Smooth muscle cell (in vitro differentiated cells): ENCODE data around the gene RAB13. TPM values are rescaled to one million over a fixed set of nuclear protein-coding genes. Genes with fewer than 3 reads are reported as not detected.

Experiments
- DNase-seq: peaks from one replicate; lab custom pipeline; 2025; ENCODE audit not compliant: unreplicated experiment; lab: John Stamatoyannopoulos, UW
- H2AFZ ChIP-seq: fragments of 200-600 bp; sonication (generic); 2 replicates; pipeline ENCODE4 v1.6.0; 2016; ENCODE audit warnings: antibody characterized with exemption, low read depth, mild to moderate bottlenecking
- H3F3A ChIP-seq: fragments of 200-600 bp; sonication (generic); 2 replicates; pipeline ENCODE4 v1.6.0; 2017; ENCODE audit warnings: antibody characterized with exemption, low read depth
- H3K27ac ChIP-seq: fragments of 200-600 bp; sonication (generic); 2 replicates; pipeline ENCODE4 v1.5.1; 2016; ENCODE audit warnings: low read depth, mild to moderate bottlenecking
- H3K27me3 ChIP-seq: fragments of 200-600 bp; sonication (generic); 2 replicates; pipeline ENCODE4 v1.6.1; 2016; ENCODE audit warnings: low read depth, mild to moderate bottlenecking
- H3K36me3 ChIP-seq: fragments of 200-600 bp; sonication (generic); 2 replicates; pipeline ENCODE4 v1.5.1; 2016; ENCODE audit warnings: low read depth
- H3K4me1 ChIP-seq: fragments of 200-600 bp; sonication (generic); 2 replicates; pipeline ENCODE4 v1.5.1; 2016; ENCODE audit warnings: low read depth
- H3K4me2 ChIP-seq: fragments of 200-600 bp; sonication (generic); 2 replicates; pipeline ENCODE4 v1.6.0; 2016; ENCODE audit warnings: mild to moderate bottlenecking
- H3K4me3 ChIP-seq: fragments of 200-600 bp; sonication (generic); 2 replicates; pipeline ENCODE4 v1.5.1; 2016; ENCODE audit warnings: mild to moderate bottlenecking
- H3K79me2 ChIP-seq: fragments of 200-600 bp; sonication (generic); 2 replicates; pipeline ENCODE4 v1.6.0; 2016; ENCODE audit warnings: low read depth, mild to moderate bottlenecking
- H3K9ac ChIP-seq: fragments of 200-600 bp; sonication (generic); 2 replicates; pipeline ENCODE4 v1.6.0; 2016; ENCODE audit warnings: low read depth
- H3K9me3 ChIP-seq: fragments of 200-600 bp; sonication (generic); replicated peaks from 2 replicates; pipeline ENCODE4 v1.5.1; 2016; ENCODE audit warnings: low read depth
- H4K20me1 ChIP-seq: fragments of 200-600 bp; sonication (generic); 2 replicates; pipeline ENCODE4 v1.6.0; 2016; ENCODE audit warnings: low read depth
- CTCF ChIP-seq: fragments of 200-600 bp; sonication (generic); IDR thresholded peaks from 2 replicates; pipeline ENCODE4 v1.5.1; 2017; ENCODE audit warnings: borderline replicate concordance, mild to moderate bottlenecking, antibody characterized with exemption; ENCODE audit not compliant: insufficient read depth, poor library complexity, severe bottlenecking
- WGBS: methylation state at CpG from one replicate; pipeline ENCODE4 v1.1.7; 2016; ENCODE audit warnings: low lambda C conversion rate; 5-methylcytosine and 5-hydroxymethylcytosine counted together
- microRNA-seq: library from miRNA; unstranded; fragments of <30 nt; microRNA quantifications from one replicate; pipeline ENCODE4, GENCODE V29; 2016; ENCODE audit warnings: borderline number of aligned reads
- polyA plus RNA-seq: library from polyadenylated mRNA; unstranded; fragments of >200 nt; fragmentation: Nextera tagmentation; extraction: Ambion mirVana; gene quantifications from 2 replicates; pipeline ENCODE4 v1.2.1, GENCODE V29; 2016
- small RNA-seq: library from RNA; depleted of rRNA; stranded (forward); fragments of <200 nt; gene quantifications from one replicate; pipeline ENCODE3, GENCODE V24; 2014
- total RNA-seq: library from RNA; depleted of rRNA; stranded (reverse); fragments of >200 nt; gene quantifications from 2 replicates; pipeline ENCODE4 v1.2.3, GENCODE V29; 2014

RAB13 gene
- total and polyA plus RNA-seq, 2 experiments from 2014 or later, result 48.3 to 131 TPM

- H3K27ac ChIP-seq, result no peak overlapping the region
- H2AFZ ChIP-seq, result no peak overlapping the region
- no peak overlapping the region for H3K4me3 ChIP-seq
- H3K9me3 ChIP-seq, result no peaks in the 10 kb centered on the region
- H3K27me3 ChIP-seq, result no peaks in the 10 kb centered on the region
- 98% methylated on average over 11 of the region's 11 CpGs for WGBS
- no peaks in the 10 kb centered on the region for H3K36me3 ChIP-seq
- H3K79me2 ChIP-seq, result no peaks in the 10 kb centered on the region
- H3F3A ChIP-seq, result no peaks in the 10 kb centered on the region
- DNase-seq, result no peak
- H4K20me1 ChIP-seq, result no peaks in the 10 kb centered on the region
- TF ChIP-seq CTCF, result no peak
- no peaks in the 10 kb centered on the region for H3K4me1 ChIP-seq
- no peak overlapping the region for H3K4me2 ChIP-seq
- no peak overlapping the region for H3K9ac ChIP-seq
Measured at GRCh38 chr1:153933955-153934354, 52.2 kb downstream of the RAB13 start.

- 96% methylated on average over 10 of the region's 14 CpGs for WGBS
- Histone ChIP-seq H3K79me2 (no peaks in the 10 kb centered on the region), H3K27ac (no peak overlapping the region), H3F3A (no peaks in the 10 kb centered on the region), H3K4me3 (no peak overlapping the region), H3K9me3 (no peaks in the 10 kb centered on the region), H2AFZ (no peak overlapping the region), H3K4me1 (no peaks in the 10 kb centered on the region), H4K20me1 (no peaks in the 10 kb centered on the region), H3K4me2 (no peak overlapping the region), H3K9ac (no peak overlapping the region), H3K27me3 (no peaks in the 10 kb centered on the region), H3K36me3 (no peaks in the 10 kb centered on the region)
- no peak for TF ChIP-seq CTCF
- DNase-seq, result no peak
Measured at GRCh38 chr1:153933430-153933829, 52.7 kb downstream of the RAB13 start.

GRCh38 chr1:153932156-153933131, 53.7 kb downstream of the RAB13 start:
- Histone ChIP-seq H3F3A (no peaks in the 10 kb centered on the region), H3K9ac (no peak overlapping the region), H3K4me2 (no peak overlapping the region), H3K36me3 (no peaks in the 10 kb centered on the region), H3K27ac (no peak overlapping the region), H3K9me3 (no peaks in the 10 kb centered on the region), H3K79me2 (no peaks in the 10 kb centered on the region), H3K4me1 (no peaks in the 10 kb centered on the region), H3K4me3 (no peak overlapping the region), H3K27me3 (no peaks in the 10 kb centered on the region), H4K20me1 (no peaks in the 10 kb centered on the region), H2AFZ (no peak overlapping the region)
- TF ChIP-seq CTCF, result no peak
- DNase-seq, result no peak
- 97% methylated on average over 18 of the region's 18 CpGs for WGBS

Small RNAs within 50 kb of the gene (microRNA-seq; reads per million reads assigned to microRNA genes)
- gene MIR6737, result not detected

Small RNAs within 50 kb of the gene (small RNA-seq; reads per million reads assigned to genes)
- gene MIR6737, result not detected

Other genes starting within 250 kb of the RAB13 start
- gene SLC27A3, start 210.9 kb downstream of the RAB13 start, total RNA-seq, result 14.8 and 21.3 TPM in 2 replicates
- gene SLC27A3, start 210.9 kb downstream of the RAB13 start, polyA plus RNA-seq, result 36.0 and 41.0 TPM in 2 replicates
- gene GATAD2B, start 63.4 kb downstream of the RAB13 start, total RNA-seq, result 13.2 and 24.9 TPM in 2 replicates
- gene GATAD2B, start 63.4 kb downstream of the RAB13 start, polyA plus RNA-seq, result 7.8 and 10.0 TPM in 2 replicates
- 6.4 and 9.7 TPM in 2 replicates for gene DENND4B, start 39.6 kb downstream of the RAB13 start, total RNA-seq
- 16.3 and 21.1 TPM in 2 replicates for gene DENND4B, start 39.6 kb downstream of the RAB13 start, polyA plus RNA-seq
- 9.9 and 13.0 TPM in 2 replicates for gene CRTC2, start 27.7 kb downstream of the RAB13 start, total RNA-seq
- 24.6 and 37.7 TPM in 2 replicates for gene CRTC2, start 27.7 kb downstream of the RAB13 start, polyA plus RNA-seq
- gene SLC39A1, start 22.8 kb downstream of the RAB13 start, total RNA-seq, result 78.8 and 104 TPM in 2 replicates
- 128 and 143 TPM in 2 replicates for gene SLC39A1, start 22.8 kb downstream of the RAB13 start, polyA plus RNA-seq
- gene CREB3L4, start 18.4 kb downstream of the RAB13 start, total RNA-seq, result 13.0 and 14.9 TPM in 2 replicates
- 9.0 and 13.2 TPM in 2 replicates for gene CREB3L4, start 18.4 kb downstream of the RAB13 start, polyA plus RNA-seq
- gene JTB, start 8.7 kb downstream of the RAB13 start, total RNA-seq, result 139 and 150 TPM in 2 replicates
- gene JTB, start 8.7 kb downstream of the RAB13 start, polyA plus RNA-seq, result 157 TPM in 2 replicates
- gene RPS27, start 4.4 kb upstream of the RAB13 start, total RNA-seq, result 3,456 and 3,702 TPM in 2 replicates
- 1,522 and 1,642 TPM in 2 replicates for gene RPS27, start 4.4 kb upstream of the RAB13 start, polyA plus RNA-seq
- 0.90 TPM in 1 of 2 replicates, not detected in the other for gene NUP210L, start 168.7 kb upstream of the RAB13 start, total RNA-seq
- 0.15 TPM in 1 of 2 replicates, not detected in the other for gene NUP210L, start 168.7 kb upstream of the RAB13 start, polyA plus RNA-seq
- 436 and 458 TPM in 2 replicates for gene TPM3, start 205.8 kb upstream of the RAB13 start, total RNA-seq
- gene TPM3, start 205.8 kb upstream of the RAB13 start, polyA plus RNA-seq, result 384 and 386 TPM in 2 replicates
- gene CFAP141, start 220.0 kb upstream of the RAB13 start, total RNA-seq, result not detected in 2 replicates
- not detected in 2 replicates for gene CFAP141, start 220.0 kb upstream of the RAB13 start, polyA plus RNA-seq
- gene UBAP2L, start 234.6 kb upstream of the RAB13 start, total RNA-seq, result 104 and 108 TPM in 2 replicates
- gene UBAP2L, start 234.6 kb upstream of the RAB13 start, polyA plus RNA-seq, result 130 and 143 TPM in 2 replicates